Measurements from ENCODE around the gene SOD3.

Gene SOD3

DNA sequence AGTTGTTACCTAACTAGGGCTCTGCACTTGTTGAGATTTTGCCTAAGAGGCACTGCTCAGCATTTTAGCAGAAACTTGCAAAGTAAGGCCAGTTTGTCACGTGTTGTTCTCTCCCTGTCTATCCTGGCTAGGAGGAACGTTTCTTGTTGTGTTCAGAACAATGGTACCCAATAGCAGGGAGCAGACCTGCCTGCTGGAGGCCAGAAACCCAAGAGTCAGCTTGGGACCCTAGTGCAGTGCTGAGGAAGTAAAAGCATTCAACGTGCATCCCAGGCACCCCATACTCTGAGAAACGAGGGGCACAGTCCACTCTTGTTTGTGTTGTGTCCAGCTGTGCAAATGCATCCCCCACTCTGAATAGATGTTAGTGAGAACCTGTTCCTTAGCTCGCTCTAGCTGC, 42.4 kb downstream of the SOD3 start:
- Mint-ChIP-seq H3K4me3 (no peak overlapping the region), H3K27me3 (no peaks in the 10 kb centered on the region), H3K4me1 (ENCODE audit: low read depth) (no peaks in the 10 kb centered on the region), H3K27ac (no peak overlapping the region), H3K9me3 (ENCODE audit: low read depth) (no peaks in the 10 kb centered on the region), H3K36me3 (no peaks in the 10 kb centered on the region)

DNA sequence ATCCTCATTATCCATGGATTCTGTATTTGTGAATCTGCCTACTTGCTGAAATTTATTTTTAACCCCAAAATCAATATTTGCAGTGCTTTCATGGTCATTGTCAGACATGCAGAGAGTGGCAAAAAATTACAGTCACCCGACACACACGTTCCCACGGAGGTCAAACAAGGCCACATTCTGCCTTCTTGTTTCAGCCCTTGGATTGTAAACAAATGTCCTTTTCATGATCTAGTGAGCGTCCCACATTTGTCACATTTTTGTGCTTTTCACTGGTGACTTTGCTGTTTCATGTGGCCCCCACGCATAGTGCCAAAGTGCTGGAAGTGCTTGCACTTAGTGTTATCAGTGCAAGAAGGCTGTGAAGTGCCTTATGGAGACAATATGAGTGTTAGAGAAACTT, 45.0 kb downstream of the SOD3 start:
- Mint-ChIP-seq H3K27me3 (no peaks in the 10 kb centered on the region), H3K4me1 (ENCODE audit: low read depth) (no peaks in the 10 kb centered on the region), H3K9me3 (ENCODE audit: low read depth) (no peaks in the 10 kb centered on the region)

DNA sequence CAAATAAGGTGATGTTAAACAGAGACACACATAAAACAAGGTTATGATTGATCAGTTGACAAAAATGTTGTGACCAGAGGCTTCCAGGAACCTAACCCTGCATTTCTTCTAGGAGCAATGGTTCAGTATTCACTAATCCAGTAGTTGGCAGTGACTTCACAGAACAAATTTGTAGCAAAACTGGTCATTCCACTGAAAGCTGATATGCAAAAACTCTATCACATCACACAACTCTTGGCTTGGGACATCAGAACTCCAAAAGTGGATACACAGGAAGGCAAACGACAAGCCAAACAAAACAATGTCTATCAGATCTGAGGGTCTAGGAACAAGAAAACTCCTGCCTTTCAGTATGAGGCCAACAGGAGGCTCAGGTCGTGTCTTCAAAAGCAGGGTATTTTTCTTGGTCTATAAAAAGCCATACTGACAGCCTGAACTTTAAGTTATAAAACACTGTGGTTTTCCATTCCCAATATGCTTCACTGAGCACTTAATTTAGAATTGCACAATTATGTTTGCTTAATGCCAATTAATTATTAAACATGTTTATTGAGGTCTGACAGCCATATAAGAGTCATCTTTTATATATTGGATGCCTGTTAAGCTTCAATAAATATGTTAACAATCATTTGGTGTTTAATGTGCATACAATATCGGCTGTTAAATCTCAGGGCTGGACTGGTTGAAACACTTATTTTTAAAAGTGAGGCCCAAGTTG, 45.6 kb downstream of the SOD3 start:
- no peaks in the 10 kb centered on the region for H3K4me1 Mint-ChIP-seq (ENCODE audit: low read depth)
- no peak overlapping the region for H3K27ac Mint-ChIP-seq
- no peaks in the 10 kb centered on the region for H3K9me3 Mint-ChIP-seq (ENCODE audit: low read depth)
- H3K36me3 Mint-ChIP-seq: no peaks in the 10 kb centered on the region
- no peak overlapping the region for H3K4me3 Mint-ChIP-seq
- no peaks in the 10 kb centered on the region for H3K27me3 Mint-ChIP-seq

More for the DNA sequence above, 45.0 kb downstream of the SOD3 start:
- Mint-ChIP-seq H3K36me3 (no peaks in the 10 kb centered on the region), H3K4me3 (no peak overlapping the region), H3K27ac (no peak overlapping the region)

DNA sequence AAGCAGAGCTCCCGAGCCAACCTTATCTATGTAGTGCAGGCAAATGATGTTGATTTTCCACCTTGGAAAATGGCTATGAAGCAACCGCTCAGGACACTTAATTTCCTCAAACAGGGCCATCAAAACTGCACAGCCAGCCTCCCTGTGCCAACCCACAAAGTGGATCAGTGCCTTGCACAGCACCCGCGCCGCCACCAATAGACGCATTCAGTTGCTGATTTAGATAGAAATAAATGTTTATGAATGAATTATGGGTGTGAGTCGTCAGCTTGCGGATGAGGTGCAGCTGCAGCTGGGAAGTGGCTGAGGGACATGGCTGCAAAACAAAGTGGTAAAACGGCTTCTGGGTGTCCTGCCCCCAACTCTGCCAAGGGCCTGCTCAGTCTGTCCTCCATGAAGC, 47.0 kb downstream of the SOD3 start:
- no peaks in the 10 kb centered on the region for H3K36me3 Mint-ChIP-seq
- no peak overlapping the region for H3K4me3 Mint-ChIP-seq
- H3K4me1 Mint-ChIP-seq (ENCODE audit: low read depth): no peaks in the 10 kb centered on the region
- H3K9me3 Mint-ChIP-seq (ENCODE audit: low read depth): no peaks in the 10 kb centered on the region
- no peak overlapping the region for H3K27ac Mint-ChIP-seq
- H3K27me3 Mint-ChIP-seq: no peaks in the 10 kb centered on the region

DNA sequence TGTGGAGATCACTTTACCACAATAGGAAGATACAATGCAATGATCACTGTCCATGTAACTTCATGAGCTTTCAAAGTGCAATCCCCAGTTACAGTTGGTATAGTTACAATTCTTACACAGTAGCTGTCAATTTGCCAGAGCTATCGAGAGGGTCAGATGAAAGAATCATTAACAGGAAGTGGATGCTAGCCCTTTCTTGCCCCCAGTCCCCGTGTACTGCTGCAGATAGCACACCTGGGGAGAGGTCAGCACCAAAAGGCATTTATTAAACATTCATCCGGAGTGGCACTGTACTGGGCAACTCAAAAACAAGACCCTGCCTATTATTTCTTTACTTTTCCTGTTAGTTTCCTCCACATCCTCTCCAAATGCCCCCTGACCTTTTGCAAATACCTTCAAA, 47.7 kb downstream of the SOD3 start:
- no peak overlapping the region for H3K27ac Mint-ChIP-seq
- no peaks in the 10 kb centered on the region for H3K9me3 Mint-ChIP-seq (ENCODE audit: low read depth)
- no peaks in the 10 kb centered on the region for H3K4me1 Mint-ChIP-seq (ENCODE audit: low read depth)
- H3K36me3 Mint-ChIP-seq: no peaks in the 10 kb centered on the region
- no peak overlapping the region for H3K4me3 Mint-ChIP-seq
- no peaks in the 10 kb centered on the region for H3K27me3 Mint-ChIP-seq

DNA sequence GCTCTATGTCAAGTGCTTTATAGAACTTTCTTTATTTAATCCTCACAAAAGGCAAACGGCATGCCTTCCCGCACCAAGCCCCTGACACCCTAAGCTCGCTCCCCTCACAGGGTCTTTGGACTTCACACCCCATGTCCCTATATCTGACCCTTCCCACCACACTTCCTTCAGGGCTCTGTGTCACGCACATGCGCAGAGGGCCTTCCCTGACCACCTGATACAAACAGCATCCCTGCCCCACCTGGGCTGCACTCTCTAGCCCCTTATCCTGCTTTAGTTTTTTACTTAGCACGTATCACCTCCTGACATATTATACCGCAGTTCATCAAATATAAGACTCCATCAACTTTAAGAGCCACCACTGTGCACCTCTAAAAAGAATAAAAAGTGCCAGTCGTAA, 49.8 kb downstream of the SOD3 start:
- Mint-ChIP-seq H3K27ac (no peak overlapping the region), H3K36me3 (no peaks in the 10 kb centered on the region), H3K4me1 (ENCODE audit: low read depth) (no peaks in the 10 kb centered on the region), H3K9me3 (ENCODE audit: low read depth) (no peaks in the 10 kb centered on the region), H3K4me3 (no peak overlapping the region), H3K27me3 (no peaks in the 10 kb centered on the region)

DNA sequence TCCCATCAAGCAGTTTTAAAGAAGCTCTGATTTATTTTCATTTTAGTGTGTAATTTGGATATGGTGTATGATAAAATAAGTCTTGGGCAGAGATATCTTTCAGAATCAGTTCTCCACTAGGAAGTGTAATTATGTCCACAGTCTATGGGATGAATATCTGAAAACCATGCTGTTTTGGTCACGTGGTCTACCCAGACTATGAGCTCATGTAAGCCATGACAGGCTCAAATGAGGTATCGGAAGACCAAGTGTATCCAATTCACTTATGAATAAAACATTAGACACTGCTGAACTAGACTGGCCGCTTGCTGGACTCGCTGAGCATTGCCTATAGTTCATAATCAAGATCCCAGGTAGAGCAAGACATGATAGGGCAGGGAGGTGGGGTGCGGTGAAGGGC, 50.5 kb downstream of the SOD3 start:
- H3K36me3 Mint-ChIP-seq: no peaks in the 10 kb centered on the region

DNA sequence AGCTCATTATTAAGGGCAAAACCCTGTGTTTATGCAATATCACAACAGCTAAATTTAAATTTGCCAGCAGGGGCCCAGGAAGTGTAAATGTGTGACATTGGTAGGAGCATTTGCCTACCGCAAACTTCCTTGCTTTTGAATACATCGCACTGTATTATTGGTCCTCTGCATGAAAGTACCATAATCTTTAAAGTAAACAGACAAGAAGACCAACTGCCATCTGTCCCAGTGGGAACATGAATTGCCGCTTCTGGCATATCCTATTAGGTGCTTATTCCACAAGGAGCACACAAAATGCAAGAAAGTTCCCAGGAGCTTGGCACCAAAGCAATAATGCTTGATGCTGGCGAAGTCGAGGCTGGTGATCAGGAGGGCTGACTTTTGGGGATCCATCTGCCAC, 51.3 kb downstream of the SOD3 start:
- no peaks in the 10 kb centered on the region for H3K9me3 Mint-ChIP-seq (ENCODE audit: low read depth)
- no peaks in the 10 kb centered on the region for H3K27me3 Mint-ChIP-seq
- no peaks in the 10 kb centered on the region for H3K36me3 Mint-ChIP-seq
- no peaks in the 10 kb centered on the region for H3K4me1 Mint-ChIP-seq (ENCODE audit: low read depth)
- H3K27ac Mint-ChIP-seq: no peak overlapping the region
- H3K4me3 Mint-ChIP-seq: no peak overlapping the region

More for the DNA sequence above, 50.5 kb downstream of the SOD3 start:
- Mint-ChIP-seq H3K9me3 (ENCODE audit: low read depth) (no peaks in the 10 kb centered on the region), H3K4me1 (ENCODE audit: low read depth) (no peaks in the 10 kb centered on the region), H3K27me3 (no peaks in the 10 kb centered on the region), H3K27ac (no peak overlapping the region), H3K4me3 (no peak overlapping the region)

DNA sequence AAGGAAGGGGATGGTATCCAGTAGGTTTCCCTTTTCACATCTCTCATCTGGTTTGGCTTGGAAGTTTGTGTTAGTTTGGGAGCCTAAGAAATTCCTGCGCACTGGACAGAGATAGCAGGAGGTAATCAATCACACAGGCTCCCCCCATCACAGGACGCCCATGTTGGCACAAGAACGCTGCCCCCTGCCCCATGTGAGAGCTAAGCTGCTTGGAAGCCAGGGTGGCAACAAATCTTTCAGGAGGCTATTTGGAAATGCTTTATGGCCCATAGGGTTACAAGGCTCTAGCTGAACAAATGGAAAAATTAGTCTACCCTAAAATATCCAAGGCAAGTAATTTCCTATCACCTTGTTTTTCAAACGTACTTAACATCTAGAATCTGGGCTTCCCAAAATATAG, 54.0 kb downstream of the SOD3 start:
- Mint-ChIP-seq H3K36me3 (no peaks in the 10 kb centered on the region), H3K4me1 (ENCODE audit: low read depth) (no peaks in the 10 kb centered on the region), H3K27ac (no peak overlapping the region), H3K9me3 (ENCODE audit: low read depth) (no peaks in the 10 kb centered on the region), H3K27me3 (peaks cover 3% of the 10 kb centered on the region), H3K4me3 (no peak overlapping the region)

DNA sequence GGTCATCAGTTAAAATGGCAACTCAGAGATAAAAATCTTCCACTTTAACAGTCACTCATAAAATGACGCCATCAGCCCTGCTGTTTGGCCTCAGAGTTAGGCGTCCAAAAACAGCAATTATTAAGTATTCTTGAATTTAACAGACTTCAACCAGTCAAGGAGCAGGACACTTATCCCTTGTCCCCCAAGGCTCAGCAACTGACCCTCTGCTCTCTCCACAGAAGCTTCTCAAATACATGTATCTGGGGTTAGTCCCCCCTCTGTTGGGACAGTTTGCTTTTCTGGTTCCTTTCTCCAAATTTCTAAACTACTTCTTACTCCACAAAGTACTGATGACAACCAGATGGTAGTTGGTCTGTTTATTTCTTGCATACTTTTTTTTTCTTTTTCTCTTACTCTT, 54.4 kb downstream of the SOD3 start:
- Mint-ChIP-seq H3K9me3 (ENCODE audit: low read depth) (no peaks in the 10 kb centered on the region), H3K27me3 (peaks cover 3% of the 10 kb centered on the region), H3K4me3 (no peak overlapping the region), H3K4me1 (ENCODE audit: low read depth) (no peaks in the 10 kb centered on the region), H3K27ac (no peak overlapping the region), H3K36me3 (no peaks in the 10 kb centered on the region)

Data from activated naive CD8-positive, alpha-beta T cell (primary cell).